Measurements from ENCODE around the gene CCNK. TPM values are rescaled to one million over a fixed set of nuclear protein-coding genes. Genes with fewer than 3 reads are reported as not detected.
A peak's percentile ranks its signal among the peaks of the same experiment; 100 is the strongest.

Gene CCNK
- total and polyA plus RNA-seq, 2 of the 13 experiments (the other 11 are each of a cell fraction or from before 2014, with no cell fraction given) = 4.9 to 9.7 TPM

DNA sequence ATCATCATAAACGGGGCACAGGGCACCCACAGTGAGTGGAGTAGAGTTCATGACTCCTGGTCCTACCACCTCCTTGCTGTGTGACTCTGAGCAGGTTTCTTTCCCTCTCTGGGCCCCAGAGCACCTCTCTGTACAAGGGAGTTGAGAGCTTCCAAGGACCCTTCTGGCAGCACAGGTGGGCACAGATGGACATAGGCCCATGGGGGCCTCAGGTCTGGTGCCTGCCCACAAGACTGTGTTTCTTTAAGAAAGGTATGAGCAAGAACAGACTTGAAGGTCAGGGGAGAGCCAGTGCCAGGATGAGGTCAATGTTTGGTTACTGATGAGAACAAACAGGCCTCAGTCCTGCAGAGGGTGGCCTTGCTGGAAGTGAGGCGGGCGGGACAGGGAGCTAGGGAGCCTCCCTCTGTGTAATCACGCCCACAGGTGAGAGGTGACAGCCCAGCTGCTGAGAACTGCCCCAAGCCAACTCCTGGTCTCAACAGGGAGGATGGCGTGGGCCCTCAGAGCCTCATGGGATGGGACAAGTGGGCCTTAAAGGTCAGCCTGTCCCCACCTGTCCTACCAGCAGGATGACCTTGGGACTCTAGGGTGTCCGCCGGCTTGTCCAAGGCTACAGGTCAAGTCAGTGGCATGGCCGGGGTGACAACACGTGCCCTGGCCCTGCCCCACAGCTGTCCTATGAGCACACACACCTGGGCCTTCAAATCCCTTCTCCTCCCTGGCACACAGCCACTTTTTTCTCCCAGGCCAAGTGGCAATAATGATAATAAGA lies 73.7 kb downstream of the CCNK start (continued):
- TF ChIP-seq ZNF350 (CRISPR knock-in tag; IDR thresholded peaks at IDR 0.05; ENCODE audit: borderline replicate concordance, low read depth) (peak; percentile 61), MEIS2 (CRISPR knock-in tag; IDR thresholded peaks at IDR 0.05) (peak; percentile 90), RXRA (CRISPR knock-in tag; IDR thresholded peaks at IDR 0.05) (peak; percentile 87), ASH2L (IDR thresholded peaks at IDR 0.05; ENCODE audit: insufficient read length, low read depth, low read length) (peak; percentile 71), MAZ (IDR thresholded peaks at IDR 0.05; ENCODE audit: borderline replicate concordance, low read depth, low read length) (0 out of 2 replicates have a peak, but pooled peaks have one; percentile 21), MAZ (CRISPR knock-in tag; IDR thresholded peaks at IDR 0.05; ENCODE audit: low read depth) (no peak), ZBTB7A (CRISPR knock-in tag; IDR thresholded peaks at IDR 0.05) (no peak), ZNF678 (CRISPR knock-in tag; IDR thresholded peaks at IDR 0.05) (0 out of 2 replicates have a peak, but pooled peaks have one; percentile 32), PPARG (CRISPR knock-in tag; conservative IDR thresholded peaks at IDR 0.05) (peak; percentile 92), HIVEP1 (CRISPR knock-in tag; IDR thresholded peaks at IDR 0.05) (peak; percentile 43; the same call in 1 of the 2 replicates), HNRNPLL (IDR thresholded peaks at IDR 0.05; ENCODE audit: low read depth, low read length, poor library complexity, severe bottlenecking) (no peak), ZNF724P (CRISPR knock-in tag; IDR thresholded peaks at IDR 0.05; ENCODE audit: borderline replicate concordance) (0 out of 2 replicates have a peak, but pooled peaks have one; percentile 17)
- TF ChIP-seq, protein P1, sequence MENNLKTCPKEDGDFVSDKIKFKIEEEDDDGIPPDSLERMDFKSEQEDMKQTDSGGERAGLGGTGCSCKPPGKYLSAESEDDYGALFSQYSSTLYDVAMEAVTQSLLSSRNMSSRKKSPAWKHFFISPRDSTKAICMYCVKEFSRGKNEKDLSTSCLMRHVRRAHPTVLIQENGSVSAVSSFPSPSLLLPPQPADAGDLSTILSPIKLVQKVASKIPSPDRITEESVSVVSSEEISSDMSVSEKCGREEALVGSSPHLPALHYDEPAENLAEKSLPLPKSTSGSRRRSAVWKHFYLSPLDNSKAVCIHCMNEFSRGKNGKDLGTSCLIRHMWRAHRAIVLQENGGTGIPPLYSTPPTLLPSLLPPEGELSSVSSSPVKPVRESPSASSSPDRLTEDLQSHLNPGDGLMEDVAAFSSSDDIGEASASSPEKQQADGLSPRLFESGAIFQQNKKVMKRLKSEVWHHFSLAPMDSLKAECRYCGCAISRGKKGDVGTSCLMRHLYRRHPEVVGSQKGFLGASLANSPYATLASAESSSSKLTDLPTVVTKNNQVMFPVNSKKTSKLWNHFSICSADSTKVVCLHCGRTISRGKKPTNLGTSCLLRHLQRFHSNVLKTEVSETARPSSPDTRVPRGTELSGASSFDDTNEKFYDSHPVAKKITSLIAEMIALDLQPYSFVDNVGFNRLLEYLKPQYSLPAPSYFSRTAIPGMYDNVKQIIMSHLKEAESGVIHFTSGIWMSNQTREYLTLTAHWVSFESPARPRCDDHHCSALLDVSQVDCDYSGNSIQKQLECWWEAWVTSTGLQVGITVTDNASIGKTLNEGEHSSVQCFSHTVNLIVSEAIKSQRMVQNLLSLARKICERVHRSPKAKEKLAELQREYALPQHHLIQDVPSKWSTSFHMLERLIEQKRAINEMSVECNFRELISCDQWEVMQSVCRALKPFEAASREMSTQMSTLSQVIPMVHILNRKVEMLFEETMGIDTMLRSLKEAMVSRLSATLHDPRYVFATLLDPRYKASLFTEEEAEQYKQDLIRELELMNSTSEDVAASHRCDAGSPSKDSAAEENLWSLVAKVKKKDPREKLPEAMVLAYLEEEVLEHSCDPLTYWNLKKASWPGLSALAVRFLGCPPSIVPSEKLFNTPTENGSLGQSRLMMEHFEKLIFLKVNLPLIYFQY (CRISPR knock-in tag; IDR thresholded peaks at IDR 0.05; ENCODE audit: borderline replicate concordance) = 0 out of 2 replicates have a peak, but pooled peaks have one; percentile 16
- TF ChIP-seq, protein P2, sequence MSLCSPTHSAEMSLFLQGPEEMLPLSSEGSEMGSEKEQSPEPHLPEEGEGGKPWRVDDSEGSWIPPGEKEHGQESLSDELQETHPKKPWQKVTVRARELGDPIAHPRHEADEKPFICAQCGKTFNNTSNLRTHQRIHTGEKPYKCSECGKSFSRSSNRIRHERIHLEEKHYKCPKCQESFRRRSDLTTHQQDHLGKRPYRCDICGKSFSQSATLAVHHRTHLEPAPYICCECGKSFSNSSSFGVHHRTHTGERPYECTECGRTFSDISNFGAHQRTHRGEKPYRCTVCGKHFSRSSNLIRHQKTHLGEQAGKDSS (CRISPR knock-in tag; IDR thresholded peaks at IDR 0.05; ENCODE audit: borderline replicate concordance, low read depth) = 0 out of 2 replicates have a peak, but pooled peaks have one; percentile 72
- TF ChIP-seq, protein P3, sequence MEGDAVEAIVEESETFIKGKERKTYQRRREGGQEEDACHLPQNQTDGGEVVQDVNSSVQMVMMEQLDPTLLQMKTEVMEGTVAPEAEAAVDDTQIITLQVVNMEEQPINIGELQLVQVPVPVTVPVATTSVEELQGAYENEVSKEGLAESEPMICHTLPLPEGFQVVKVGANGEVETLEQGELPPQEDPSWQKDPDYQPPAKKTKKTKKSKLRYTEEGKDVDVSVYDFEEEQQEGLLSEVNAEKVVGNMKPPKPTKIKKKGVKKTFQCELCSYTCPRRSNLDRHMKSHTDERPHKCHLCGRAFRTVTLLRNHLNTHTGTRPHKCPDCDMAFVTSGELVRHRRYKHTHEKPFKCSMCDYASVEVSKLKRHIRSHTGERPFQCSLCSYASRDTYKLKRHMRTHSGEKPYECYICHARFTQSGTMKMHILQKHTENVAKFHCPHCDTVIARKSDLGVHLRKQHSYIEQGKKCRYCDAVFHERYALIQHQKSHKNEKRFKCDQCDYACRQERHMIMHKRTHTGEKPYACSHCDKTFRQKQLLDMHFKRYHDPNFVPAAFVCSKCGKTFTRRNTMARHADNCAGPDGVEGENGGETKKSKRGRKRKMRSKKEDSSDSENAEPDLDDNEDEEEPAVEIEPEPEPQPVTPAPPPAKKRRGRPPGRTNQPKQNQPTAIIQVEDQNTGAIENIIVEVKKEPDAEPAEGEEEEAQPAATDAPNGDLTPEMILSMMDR (CRISPR knock-in tag; IDR thresholded peaks at IDR 0.05) = no peak
- TF ChIP-seq, protein P4, sequence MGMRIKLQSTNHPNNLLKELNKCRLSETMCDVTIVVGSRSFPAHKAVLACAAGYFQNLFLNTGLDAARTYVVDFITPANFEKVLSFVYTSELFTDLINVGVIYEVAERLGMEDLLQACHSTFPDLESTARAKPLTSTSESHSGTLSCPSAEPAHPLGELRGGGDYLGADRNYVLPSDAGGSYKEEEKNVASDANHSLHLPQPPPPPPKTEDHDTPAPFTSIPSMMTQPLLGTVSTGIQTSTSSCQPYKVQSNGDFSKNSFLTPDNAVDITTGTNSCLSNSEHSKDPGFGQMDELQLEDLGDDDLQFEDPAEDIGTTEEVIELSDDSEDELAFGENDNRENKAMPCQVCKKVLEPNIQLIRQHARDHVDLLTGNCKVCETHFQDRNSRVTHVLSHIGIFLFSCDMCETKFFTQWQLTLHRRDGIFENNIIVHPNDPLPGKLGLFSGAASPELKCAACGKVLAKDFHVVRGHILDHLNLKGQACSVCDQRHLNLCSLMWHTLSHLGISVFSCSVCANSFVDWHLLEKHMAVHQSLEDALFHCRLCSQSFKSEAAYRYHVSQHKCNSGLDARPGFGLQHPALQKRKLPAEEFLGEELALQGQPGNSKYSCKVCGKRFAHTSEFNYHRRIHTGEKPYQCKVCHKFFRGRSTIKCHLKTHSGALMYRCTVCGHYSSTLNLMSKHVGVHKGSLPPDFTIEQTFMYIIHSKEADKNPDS (CRISPR knock-in tag; IDR thresholded peaks at IDR 0.05) = 0 out of 2 replicates have a peak, but pooled peaks have one; percentile 64
- TF ChIP-seq, protein P5, sequence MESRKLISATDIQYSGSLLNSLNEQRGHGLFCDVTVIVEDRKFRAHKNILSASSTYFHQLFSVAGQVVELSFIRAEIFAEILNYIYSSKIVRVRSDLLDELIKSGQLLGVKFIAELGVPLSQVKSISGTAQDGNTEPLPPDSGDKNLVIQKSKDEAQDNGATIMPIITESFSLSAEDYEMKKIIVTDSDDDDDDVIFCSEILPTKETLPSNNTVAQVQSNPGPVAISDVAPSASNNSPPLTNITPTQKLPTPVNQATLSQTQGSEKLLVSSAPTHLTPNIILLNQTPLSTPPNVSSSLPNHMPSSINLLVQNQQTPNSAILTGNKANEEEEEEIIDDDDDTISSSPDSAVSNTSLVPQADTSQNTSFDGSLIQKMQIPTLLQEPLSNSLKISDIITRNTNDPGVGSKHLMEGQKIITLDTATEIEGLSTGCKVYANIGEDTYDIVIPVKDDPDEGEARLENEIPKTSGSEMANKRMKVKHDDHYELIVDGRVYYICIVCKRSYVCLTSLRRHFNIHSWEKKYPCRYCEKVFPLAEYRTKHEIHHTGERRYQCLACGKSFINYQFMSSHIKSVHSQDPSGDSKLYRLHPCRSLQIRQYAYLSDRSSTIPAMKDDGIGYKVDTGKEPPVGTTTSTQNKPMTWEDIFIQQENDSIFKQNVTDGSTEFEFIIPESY (CRISPR knock-in tag; IDR thresholded peaks at IDR 0.05) = 0 out of 2 replicates have a peak, but pooled peaks have one; percentile 11

Data from HepG2 (cell line).